HG03342 (cell line): ENCODE data around the gene PAPLN.
A peak's percentile ranks its signal among the peaks of the same experiment; 100 is the strongest.
"Not testable (repeated sequence)": the region's sequence is repeated elsewhere in the genome, so short reads cannot be mapped to it uniquely, and the experiment has no call there.

Experiments used
- ATAC-seq: cut with Tn5 transposase; IDR thresholded peaks from one replicate; pipeline ENCODE4 v1.9.1; 2021; ENCODE audit warnings: mild to moderate bottlenecking, moderate library complexity; ENCODE audit not compliant: unreplicated experiment

Gene PAPLN

DNA sequence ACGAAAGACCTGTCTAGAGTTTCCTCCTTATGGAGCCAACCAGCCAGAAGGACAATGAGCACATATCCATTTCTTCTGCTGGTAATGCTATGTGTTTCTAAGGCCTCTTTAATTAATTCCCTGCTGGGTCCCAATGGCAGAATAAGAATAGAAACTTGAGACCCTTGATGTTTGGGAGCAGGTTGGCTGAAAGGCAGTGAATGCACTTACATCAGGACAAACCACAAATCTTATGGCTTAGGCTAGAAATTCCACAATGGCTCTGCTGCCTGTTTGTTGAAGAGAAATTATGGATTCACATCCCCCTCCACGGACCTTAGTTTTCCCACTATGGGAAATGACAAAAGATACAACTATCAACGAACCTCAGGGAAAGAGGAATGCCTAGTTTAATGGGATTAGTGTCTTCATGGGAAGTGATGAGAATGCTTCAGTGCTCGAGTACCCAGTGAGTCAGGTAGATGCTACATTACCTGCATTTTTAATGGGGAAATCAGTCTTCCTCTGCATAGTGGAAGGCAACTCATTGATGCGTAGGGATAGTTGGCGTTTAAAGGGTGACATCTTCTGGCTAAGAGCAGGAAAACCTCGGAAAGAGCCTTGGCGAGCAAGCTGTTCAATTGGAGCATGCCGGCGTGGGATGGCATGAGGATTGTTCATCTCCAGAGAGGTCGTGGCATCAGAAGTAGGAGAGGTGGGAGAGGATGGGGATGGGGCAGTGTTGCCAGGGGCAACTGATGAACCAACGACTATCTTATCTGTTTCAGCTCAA, 46.5 kb downstream of the PAPLN start:
- no peak for ATAC-seq

GRCh38 chr14:73285979-73286378, 48.7 kb downstream of the PAPLN start:
- no peak for ATAC-seq

- ATAC-seq, result no peak
Measured at GRCh38 chr14:73286598-73286997, 49.3 kb downstream of the PAPLN start.

DNA sequence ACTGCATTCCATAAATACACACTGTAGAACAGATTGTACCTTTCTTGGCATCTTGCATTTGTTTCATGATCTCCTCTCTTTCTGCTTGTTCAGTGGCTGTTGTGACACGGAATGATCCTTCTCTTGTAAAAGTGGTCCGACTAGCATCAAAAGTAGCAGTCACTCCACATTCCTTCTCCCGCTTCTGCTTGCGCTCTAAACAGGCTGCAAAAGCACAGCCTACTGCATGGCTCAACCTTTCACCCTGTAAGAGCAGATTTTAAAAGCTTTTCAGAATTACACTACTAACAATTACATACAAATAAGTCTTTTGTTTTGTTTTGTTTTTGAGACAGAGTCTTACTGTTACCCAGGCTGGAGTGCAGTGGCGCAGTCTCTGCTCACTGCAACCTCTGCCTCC, 49.8 kb downstream of the PAPLN start:
- ATAC-seq, result no peak

GRCh38 chr14:73289308-73289707, 52.0 kb downstream of the PAPLN start:
- ATAC-seq, result no peak

DNA sequence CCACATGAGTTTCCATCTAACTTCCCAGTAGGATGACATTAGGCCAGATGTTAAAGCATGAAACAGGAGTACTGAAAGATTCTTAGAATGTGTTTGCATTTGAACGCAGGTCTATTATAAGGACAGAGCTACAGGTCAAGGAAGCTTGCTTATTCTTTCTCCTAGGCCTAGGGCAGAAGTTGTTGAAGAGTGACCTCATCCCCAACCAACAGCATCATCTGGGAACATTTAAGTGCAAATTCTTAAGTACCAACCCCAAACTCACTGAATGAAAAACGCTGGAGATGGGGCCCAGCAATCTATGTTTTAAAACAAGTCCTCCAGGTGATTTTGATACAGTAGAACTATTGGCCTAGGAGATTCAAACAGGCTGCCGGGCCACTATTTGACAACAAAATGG, 52.4 kb downstream of the PAPLN start:
- ATAC-seq, result no peak

DNA sequence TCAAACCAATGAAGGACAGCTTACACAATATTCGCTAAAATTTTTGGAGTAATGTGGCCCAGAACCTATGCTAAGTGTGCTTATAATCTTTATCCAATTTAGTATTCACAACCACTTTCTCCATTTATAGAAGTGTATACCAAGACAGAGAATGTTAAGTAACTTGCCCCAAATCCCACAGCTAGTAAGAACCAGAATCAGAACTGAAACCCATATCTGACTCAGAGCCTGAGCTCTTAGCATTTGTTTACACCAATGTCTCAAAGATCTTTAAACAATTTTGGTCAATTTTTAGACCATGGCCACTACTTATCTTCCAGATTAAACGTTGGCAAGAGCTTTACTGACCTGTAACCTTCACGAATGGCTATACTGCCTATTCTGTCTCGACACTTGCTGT, 53.0 kb downstream of the PAPLN start:
- ATAC-seq, result peak; percentile 68

GRCh38 chr14:73293782-73294781, 56.8 kb downstream of the PAPLN start:
- no peak for ATAC-seq

DNA sequence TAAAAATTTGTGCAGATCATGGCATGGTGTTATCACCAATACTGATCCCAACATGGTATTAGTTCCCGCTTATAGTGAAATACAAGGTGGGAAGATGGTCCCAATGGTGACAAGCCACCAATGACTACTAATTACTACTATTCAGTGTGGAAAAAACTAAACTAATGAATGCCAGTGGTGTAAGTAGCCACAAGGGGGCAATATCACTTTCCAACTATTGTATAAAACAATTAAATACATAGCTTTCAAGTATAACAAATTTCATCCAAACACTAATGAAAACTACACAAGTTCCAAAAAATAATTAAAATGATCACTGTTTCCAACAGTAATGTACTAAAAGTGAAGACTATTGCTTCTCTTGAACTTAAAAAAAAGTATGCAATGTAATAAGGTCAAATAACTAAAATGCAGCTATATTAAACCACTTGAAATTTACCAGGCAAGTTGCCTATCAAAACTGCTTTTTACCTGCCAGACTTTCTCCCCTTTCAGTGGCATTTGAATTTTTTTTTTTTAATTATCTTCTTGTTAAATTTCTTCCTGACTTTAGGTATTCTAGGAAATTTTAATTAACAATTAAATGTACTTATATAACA, 58.0 kb downstream of the PAPLN start:
- ATAC-seq, result no peak

DNA sequence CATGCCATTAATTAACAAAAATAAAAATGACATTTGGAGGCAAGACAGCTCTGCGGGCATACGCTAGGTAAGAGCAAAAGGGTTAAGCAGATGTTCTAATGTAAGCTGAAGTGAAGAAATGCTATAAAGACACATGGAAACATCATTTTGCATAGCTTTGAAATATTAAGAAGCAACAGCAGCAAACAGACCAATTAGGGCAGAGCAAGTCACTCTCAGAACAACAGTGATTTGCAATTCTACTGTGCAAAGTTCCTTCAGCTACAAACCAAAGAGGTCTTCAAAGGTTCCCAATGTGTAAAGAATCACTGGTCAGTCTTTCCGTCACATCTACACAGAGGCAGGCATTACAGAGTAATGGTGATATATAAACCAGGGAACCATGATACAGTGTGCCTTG, 68.2 kb downstream of the PAPLN start:
- no peak for ATAC-seq

- no peak for ATAC-seq
Measured at GRCh38 chr14:73307261-73307660, 70.0 kb downstream of the PAPLN start.

DNA sequence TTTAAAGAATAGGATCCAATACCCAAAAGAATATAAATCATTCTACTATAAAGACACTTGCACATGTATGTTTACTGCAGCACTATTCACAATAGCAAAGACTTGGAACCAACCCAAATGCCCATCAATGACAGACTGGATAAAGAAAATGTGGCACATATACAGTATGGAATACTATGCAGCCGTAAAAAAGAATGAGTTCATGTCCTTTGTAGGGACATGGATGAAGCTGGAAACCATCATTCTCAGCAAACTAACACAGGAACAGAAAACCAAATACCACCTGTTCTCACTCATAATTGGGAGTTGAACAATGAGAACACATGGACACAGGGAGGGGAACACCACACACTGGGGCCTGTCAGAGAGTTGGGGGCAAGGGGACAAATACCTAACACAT, 71.9 kb downstream of the PAPLN start:
- not testable (repeated sequence) for ATAC-seq

DNA sequence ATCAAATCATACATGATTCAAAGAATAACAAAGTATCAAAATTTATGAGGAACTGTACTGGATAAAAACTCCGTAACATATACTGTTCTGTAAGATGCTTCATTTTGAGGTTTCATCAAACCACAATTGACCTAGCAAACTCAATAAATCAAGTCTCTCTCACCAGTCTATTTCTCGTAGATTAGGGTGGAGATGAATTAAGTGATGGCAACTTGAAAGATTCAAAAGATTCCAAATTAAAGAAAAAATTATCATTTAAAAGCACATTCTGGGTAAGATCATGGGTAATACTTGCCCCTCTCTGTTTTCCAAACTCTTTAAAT, 74.4 kb downstream of the PAPLN start:
- ATAC-seq, result no peak

DNA sequence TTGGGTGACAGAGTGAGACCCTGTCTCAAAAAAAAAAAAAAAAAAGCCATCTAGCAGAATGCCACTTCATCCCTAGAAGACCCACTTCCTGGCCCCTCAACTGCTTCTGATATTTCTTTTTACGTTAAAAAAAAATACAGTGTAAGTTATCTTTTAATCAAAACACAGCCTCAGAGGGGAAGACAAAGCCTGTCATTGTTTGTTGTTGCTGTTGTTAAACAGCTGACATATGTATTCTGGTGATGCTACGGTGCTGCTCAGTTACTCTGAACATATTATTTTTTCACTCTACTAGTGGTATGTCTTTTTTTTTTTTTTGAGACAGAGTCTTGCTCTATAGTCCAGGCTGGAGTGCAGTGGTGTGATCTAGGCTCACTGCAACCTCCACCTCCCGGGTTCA, 75.4 kb downstream of the PAPLN start:
- no peak for ATAC-seq

DNA sequence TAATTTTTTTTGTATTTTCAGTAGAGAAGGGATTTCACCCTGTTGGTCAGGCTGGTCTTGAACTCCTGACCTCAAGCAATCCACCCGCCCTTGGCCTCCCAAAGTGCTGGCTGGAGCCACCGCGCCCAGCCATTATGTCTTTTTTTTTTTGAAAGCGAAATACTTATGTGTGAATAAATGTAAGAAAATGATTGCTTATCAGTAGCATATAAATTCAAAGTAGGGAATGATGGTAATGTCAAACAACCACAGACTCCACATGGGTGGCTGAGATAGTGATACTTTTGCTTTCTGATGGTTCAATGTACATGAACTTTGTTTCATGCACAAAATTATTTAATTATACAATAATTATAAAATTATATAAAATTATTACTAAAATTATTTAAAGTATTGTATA, 75.8 kb downstream of the PAPLN start:
- ATAC-seq, result no peak

DNA sequence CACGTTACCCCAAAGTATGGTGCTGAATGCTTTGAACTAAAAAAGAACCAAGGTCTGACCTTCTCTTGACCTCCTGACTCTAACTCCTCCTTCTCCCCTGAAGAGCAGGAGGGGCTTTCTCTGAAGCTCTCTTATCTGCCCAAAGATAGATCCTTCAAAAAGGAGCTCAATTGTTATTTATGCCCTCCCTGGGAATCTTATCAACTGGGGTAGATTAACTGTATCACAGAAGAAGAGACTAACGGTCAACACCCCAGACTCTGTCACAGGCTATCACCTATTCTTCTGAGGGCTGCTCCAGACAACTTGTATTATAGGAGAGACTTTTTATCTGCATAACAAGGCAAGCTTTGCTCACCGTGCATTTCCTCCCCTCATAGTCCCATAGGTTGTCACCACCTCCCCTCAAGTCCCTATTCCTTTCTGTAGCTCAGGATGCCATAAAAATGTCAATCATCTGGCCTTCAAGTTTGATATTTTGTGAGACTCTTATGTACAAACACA, 86.6 kb downstream of the PAPLN start:
- no peak for ATAC-seq
